A673 (cell line): ENCODE measurements around the gene GSDMA. TPM values are rescaled to one million over a fixed set of nuclear protein-coding genes. Genes with fewer than 3 reads are reported as not detected.

ENCODE experiments used
- BruUV-seq: library from RNA; stranded (reverse); fragments of 400-500 nt; replicated peaks from 2 replicates; lab custom pipeline; 2021; lab: Mats Ljungman, UMichigan
- CTCF ChIA-PET: fragments of 300-600 bp; sonication (Branson Sonifier 250); formaldehyde crosslinking; loops from one replicate; lab custom pipeline; 2022; ENCODE audit warnings: antibody characterized with exemption; lab: Charles Lee
- POLR2A ChIA-PET: fragments of 300-600 bp; sonication (Branson Sonifier 250); formaldehyde crosslinking; loops from one replicate; lab custom pipeline; 2022; ENCODE audit warnings: antibody characterized with exemption; ENCODE audit not compliant: low non-redundant PET; lab: Charles Lee
- DNase-seq: peaks from one replicate; pipeline ENCODE4 v3.0.0-alpha.2; 2015; ENCODE audit warnings: low spot score
- H3K27ac ChIP-seq: fragments of 200-600 bp; sonication (generic); 2 replicates; pipeline ENCODE4 v1.5.1; 2016; ENCODE audit warnings: mixed run types, low read depth, mild to moderate bottlenecking, mixed read lengths, antibody characterized with exemption, low read length; ENCODE audit not compliant: poor library complexity, severe bottlenecking
- H3K27me3 ChIP-seq: fragments of 200-600 bp; sonication (generic); replicated peaks from 2 replicates; pipeline ENCODE4 v1.6.1; 2017; ENCODE audit warnings: mixed run types, low read depth, mild to moderate bottlenecking, mixed read lengths, antibody characterized with exemption, low read length; ENCODE audit not compliant: insufficient read depth, poor library complexity
- H3K36me3 ChIP-seq: fragments of 200-600 bp; sonication (generic); 2 replicates; pipeline ENCODE4 v1.6.1; 2016; ENCODE audit warnings: mixed run types, mild to moderate bottlenecking, mixed read lengths, antibody characterized with exemption, low read length; ENCODE audit not compliant: insufficient read depth, poor library complexity, severe bottlenecking
- H3K4me1 ChIP-seq: fragments of 200-600 bp; sonication (generic); 2 replicates; pipeline ENCODE4 v1.6.1; 2017; ENCODE audit warnings: mixed run types, mild to moderate bottlenecking, mixed read lengths, antibody characterized with exemption, low read length; ENCODE audit not compliant: insufficient read depth, poor library complexity, severe bottlenecking
- H3K4me3 ChIP-seq: fragments of 200-600 bp; sonication (generic); 2 replicates; pipeline ENCODE4 v1.5.1; 2016; ENCODE audit warnings: low read depth, mixed run types, mild to moderate bottlenecking, mixed read lengths, low read length; ENCODE audit not compliant: poor library complexity, severe bottlenecking
- H3K9me3 ChIP-seq: fragments of 200-600 bp; sonication (generic); 2 replicates; pipeline ENCODE4 v1.6.1; 2016; ENCODE audit warnings: mixed run types, low read depth, mild to moderate bottlenecking, mixed read lengths, antibody characterized with exemption, low read length; ENCODE audit not compliant: poor library complexity, severe bottlenecking
- CTCF ChIP-seq: fragments of 300-800, 200-600 bp; sonication (generic); conservative IDR thresholded peaks from 2 replicates; pipeline ENCODE4 v1.5.1; 2017; ENCODE audit warnings: low read depth, mild to moderate bottlenecking, antibody characterized with exemption, low read length, moderate library complexity, mixed read lengths
- EZH2 ChIP-seq: fragments of 200-600 bp; sonication (generic); IDR thresholded peaks from 2 replicates; pipeline ENCODE4 v1.6.1; 2017; ENCODE audit warnings: borderline replicate concordance, low read depth, mild to moderate bottlenecking, mixed read lengths, antibody characterized with exemption, low read length; ENCODE audit not compliant: poor library complexity, severe bottlenecking
- intact Hi-C: fragments of 100-400 bp; cut with micrococcal nuclease; formaldehyde crosslinking; loops from one replicate; pipeline ENCODE4 v1.10.0; 2022; ENCODE audit not compliant: unreplicated experiment
- total RNA-seq: library from RNA; stranded (reverse); gene quantifications from 2 replicates; pipeline ENCODE4 v1.2.3, GENCODE V29; 2021

Gene GSDMA
- total RNA-seq, 1 experiment from 2014 or later = not detected

GRCh38 chr17:39966771-39967170, 4.0 kb downstream of the GSDMA start:
- Histone ChIP-seq H3K27ac (no peak overlapping the region), H3K4me1 (no peaks in the 10 kb centered on the region), H3K4me3 (no peak overlapping the region), H3K36me3 (no peaks in the 10 kb centered on the region), H3K9me3 (no peaks in the 10 kb centered on the region), H3K27me3 (no peaks in the 10 kb centered on the region)
- DNase-seq = no peak
- ChIA-PET CTCF (no interaction called here), POLR2A (no interaction called here)
- BruUV-seq = no TSS peak
- no peak for TF ChIP-seq EZH2
- no peak for TF ChIP-seq CTCF
- intact Hi-C loops = no loop called here

- ChIA-PET POLR2A (no interaction called here), CTCF (no interaction called here)
- Histone ChIP-seq H3K4me1 (no peaks in the 10 kb centered on the region), H3K36me3 (no peaks in the 10 kb centered on the region), H3K4me3 (no peak overlapping the region), H3K9me3 (no peaks in the 10 kb centered on the region), H3K27ac (no peak overlapping the region), H3K27me3 (no peaks in the 10 kb centered on the region)
- no peak for DNase-seq
- intact Hi-C loops = no loop called here
- no peak for TF ChIP-seq CTCF
- no peak for TF ChIP-seq EZH2
- BruUV-seq = no TSS peak
Measured at GRCh38 chr17:39968761-39969160, 6.0 kb downstream of the GSDMA start.

- H3K36me3 ChIP-seq = no peaks in the 10 kb centered on the region
- ChIA-PET CTCF (no interaction called here), POLR2A (no interaction called here)
- no peak overlapping the region for H3K4me3 ChIP-seq
- no peaks in the 10 kb centered on the region for H3K27me3 ChIP-seq
- BruUV-seq = no TSS peak
- no peaks in the 10 kb centered on the region for H3K4me1 ChIP-seq
- no peaks in the 10 kb centered on the region for H3K9me3 ChIP-seq
- DNase-seq = no peak
- intact Hi-C loops = no loop called here
- TF ChIP-seq EZH2 (no peak), CTCF (no peak)
- H3K27ac ChIP-seq = no peak overlapping the region
Measured at GRCh38 chr17:39969375-39969774, 6.6 kb downstream of the GSDMA start.
